Measurements from ENCODE around the gene RS1.

GRCh38 chrX:18666614-18667013 lies 5.3 kb downstream of the RS1 start:
- TF ChIP-seq YY1 (IDR thresholded peaks at IDR 0.05; ENCODE audit: insufficient read depth, insufficient read length) (no peak), SUZ12 (IDR thresholded peaks at IDR 0.05; ENCODE audit: extremely low read depth, insufficient read depth, insufficient read length) (no peak), ZNF274 (IDR thresholded peaks at IDR 0.05; ENCODE audit: low read depth, low read length) (no peak)
